VCaP (cell line): Measurements from ENCODE around the gene SAMD7.
A peak's percentile ranks its signal among the peaks of the same experiment; 100 is the strongest.

ENCODE experiments used
- H3K27ac ChIP-seq: fragments of 450-650 bp; 2 replicates; pipeline ENCODE4 v1.5.1; 2017
- CTCF ChIP-seq: fragments of 450-650 bp; conservative IDR thresholded peaks from 2 replicates; pipeline ENCODE4 v1.5.1; 2017; ENCODE audit warnings: mild to moderate bottlenecking, moderate library complexity

SAMD7 gene

GRCh38 chr3:169953462-169954141, 42.2 kb downstream of the SAMD7 start:
- H3K27ac ChIP-seq = no peak overlapping the region
- TF ChIP-seq CTCF = no peak

GRCh38 chr3:169954142-169954756, 42.9 kb downstream of the SAMD7 start:
- no peak overlapping the region for H3K27ac ChIP-seq
- TF ChIP-seq CTCF = no peak

GRCh38 chr3:169955406-169955805, 44.0 kb downstream of the SAMD7 start:
- no peak for TF ChIP-seq CTCF
- no peak overlapping the region for H3K27ac ChIP-seq

GRCh38 chr3:169964176-169964575, 52.8 kb downstream of the SAMD7 start:
- TF ChIP-seq CTCF = no peak
- H3K27ac ChIP-seq = no peak overlapping the region

- no peak for TF ChIP-seq CTCF
- H3K27ac ChIP-seq = peak overlapping the region; percentile 89
Measured at GRCh38 chr3:169965562-169966427, 54.4 kb downstream of the SAMD7 start.

- H3K27ac ChIP-seq = peak within 1 kb of the TSS; percentile 89
- peak; percentile 76 for TF ChIP-seq CTCF
Measured at GRCh38 chr3:169966428-169966950, 55.1 kb downstream of the SAMD7 start, which contains the start of gene SEC62. TSS of gene SEC62 (plus strand) at chr3:169966807. CDS start at chr3:169966823, 16 bp downstream.
